GM21528 (cell line): ENCODE measurements around the gene KHDC4.

Source experiments
- ATAC-seq: cut with Tn5 transposase; IDR thresholded peaks from one replicate; pipeline ENCODE4 v1.9.1; 2021; ENCODE audit warnings: mild to moderate bottlenecking, moderate library complexity; ENCODE audit not compliant: unreplicated experiment, low FRiP score

KHDC4 gene

GRCh38 chr1:155880251-155880650, 54.0 kb downstream of the KHDC4 start:
- ATAC-seq: no peak

- ATAC-seq: no peak
Measured at GRCh38 chr1:155877945-155878344, 56.3 kb downstream of the KHDC4 start.

GRCh38 chr1:155873860-155874259, 60.4 kb downstream of the KHDC4 start:
- no peak for ATAC-seq

- ATAC-seq: no peak
Measured at GRCh38 chr1:155872527-155872926, 61.7 kb downstream of the KHDC4 start.

GRCh38 chr1:155871390-155871789, 62.8 kb downstream of the KHDC4 start:
- no peak for ATAC-seq

GRCh38 chr1:155867766-155868165, 66.4 kb downstream of the KHDC4 start:
- ATAC-seq: no peak

GRCh38 chr1:155864393-155864792, 69.8 kb downstream of the KHDC4 start:
- no peak for ATAC-seq
